Skin epidermis (tissue), 12 donors: Measurements from ENCODE around the gene DNAJC4.
A peak's percentile ranks its signal among the peaks of the same experiment; 100 is the strongest.

ENCODE experiments used
- H3K27ac ChIP-seq, 21 experiments: fragments of 200-600 bp; sonication (generic) in 11 of 21; one replicate each; pipeline ENCODE4 v1.5.0; 2020; ENCODE audit warnings: mild to moderate bottlenecking in 3 of 21, inconsistent platforms in 2 of 21, moderate library complexity in 2 of 21
- H3K4me3 ChIP-seq, 7 experiments: fragments of 200-600 bp; sonication (generic) in 2 of 7; one replicate each; pipeline ENCODE4 v1.5.0; 2020; ENCODE audit warnings: inconsistent platforms in 2 of 7, mild to moderate bottlenecking in 2 of 7, moderate library complexity in 1 of 7

DNAJC4 gene

GRCh38 chr11:64239662-64240434, 9.5 kb downstream of the DNAJC4 start:
- Histone ChIP-seq H3K27ac (peak overlapping the region; percentile 57 to 99 (median 97)), H3K4me3 (peak overlapping the region in 4 of 7 experiments; percentile 74 to 100 (median 86))

- H3K4me3 ChIP-seq = peak within 1 kb of the TSS; percentile 65 to 100 (median 83)
- H3K27ac ChIP-seq = peak within 1 kb of the TSS; percentile 78 to 99 (median 98)
These were observed 10.3 kb downstream of the DNAJC4 start, which contains the start of gene FKBP2 for GRCh38 chr11:64240435-64241240. FKBP2 (plus strand) TSS chr11:64241095; CDS start chr11:64242388, 1,293 bp downstream.

GRCh38 chr11:64241241-64241490, 10.8 kb downstream of the DNAJC4 start:
- H3K27ac ChIP-seq = peak overlapping the region; percentile 41 to 99 (median 98)
- peak overlapping the region; percentile 65 to 100 (median 83) for H3K4me3 ChIP-seq

GRCh38 chr11:64241491-64242374, 11.4 kb downstream of the DNAJC4 start:
- Histone ChIP-seq H3K27ac (peak overlapping the region; percentile 78 to 99 (median 98)), H3K4me3 (peak overlapping the region; percentile 65 to 100 (median 83))

GRCh38 chr11:64243236-64243854, 13.0 kb downstream of the DNAJC4 start:
- Histone ChIP-seq H3K27ac (peak overlapping the region in 17 of 21 experiments; percentile 12 to 99 (median 97)), H3K4me3 (no peak overlapping the region)

- no peak overlapping the region for H3K4me3 ChIP-seq
- H3K27ac ChIP-seq = peak overlapping the region in 11 of 21 experiments; percentile 12 to 97 (median 93)
These were observed 13.8 kb downstream of the DNAJC4 start for GRCh38 chr11:64244107-64244506.

GRCh38 chr11:64244966-64245365, 14.6 kb downstream of the DNAJC4 start:
- Histone ChIP-seq H3K27ac (peak overlapping the region; percentile 84 to 98 (median 92)), H3K4me3 (peak overlapping the region; percentile 55 to 80 (median 69))

- peak overlapping the region; percentile 84 to 98 (median 92) for H3K27ac ChIP-seq
These were observed 15.1 kb downstream of the DNAJC4 start for GRCh38 chr11:64245401-64245796.

GRCh38 chr11:64245797-64246620, 15.7 kb downstream of the DNAJC4 start:
- H3K4me3 ChIP-seq = peak overlapping the region; percentile 55 to 80 (median 69)
- H3K27ac ChIP-seq = peak overlapping the region; percentile 84 to 98 (median 92)

More at GRCh38 chr11:64245401-64245796, 15.1 kb downstream of the DNAJC4 start:
- H3K4me3 ChIP-seq = peak overlapping the region; percentile 55 to 80 (median 69)

GRCh38 chr11:64246621-64246870, 16.2 kb downstream of the DNAJC4 start:
- H3K4me3 ChIP-seq = peak overlapping the region; percentile 55 to 80 (median 69)
- H3K27ac ChIP-seq = peak overlapping the region; percentile 84 to 98 (median 92)

- H3K27ac ChIP-seq = peak within 1 kb of the TSS; percentile 84 to 98 (median 92)
- H3K4me3 ChIP-seq = peak within 1 kb of the TSS; percentile 55 to 80 (median 69)
These were observed 16.8 kb downstream of the DNAJC4 start, which contains the start of gene PPP1R14B for GRCh38 chr11:64246871-64247728. PPP1R14B (minus strand) TSS chr11:64246943; CDS start chr11:64246673, 270 bp downstream.

- peak overlapping the region in 19 of 21 experiments; percentile 66 to 97 (median 87) for H3K27ac ChIP-seq
These were observed 17.6 kb downstream of the DNAJC4 start for GRCh38 chr11:64247729-64248531.

GRCh38 chr11:64248578-64248977, 18.2 kb downstream of the DNAJC4 start:
- no peak overlapping the region for H3K27ac ChIP-seq
- no peak overlapping the region for H3K4me3 ChIP-seq

More at GRCh38 chr11:64247729-64248531, 17.6 kb downstream of the DNAJC4 start:
- H3K4me3 ChIP-seq = peak overlapping the region; percentile 43 to 80 (median 69)

GRCh38 chr11:64249038-64249437, 18.7 kb downstream of the DNAJC4 start:
- no peak overlapping the region for H3K4me3 ChIP-seq
- no peak overlapping the region for H3K27ac ChIP-seq

GRCh38 chr11:64249563-64250414, 19.4 kb downstream of the DNAJC4 start:
- Histone ChIP-seq H3K4me3 (no peak overlapping the region), H3K27ac (no peak overlapping the region)
